GM12892 (cell line): ENCODE results near the gene EYS.

Experiments used
- POLR2A ChIP-seq: IDR thresholded peaks from 2 replicates; pipeline ENCODE4 v1.6.1; 2011; ENCODE audit warnings: low read depth, low read length, control low read depth
- POLR2AphosphoS5 ChIP-seq: IDR thresholded peaks from 2 replicates; pipeline ENCODE4 v1.6.1; 2011; ENCODE audit warnings: low read depth, low read length, control low read depth
- TAF1 ChIP-seq: IDR thresholded peaks from 2 replicates; pipeline ENCODE4 v1.6.1; 2011; ENCODE audit warnings: low read depth, mild to moderate bottlenecking, control low read depth, low read length, borderline replicate concordance

DNA sequence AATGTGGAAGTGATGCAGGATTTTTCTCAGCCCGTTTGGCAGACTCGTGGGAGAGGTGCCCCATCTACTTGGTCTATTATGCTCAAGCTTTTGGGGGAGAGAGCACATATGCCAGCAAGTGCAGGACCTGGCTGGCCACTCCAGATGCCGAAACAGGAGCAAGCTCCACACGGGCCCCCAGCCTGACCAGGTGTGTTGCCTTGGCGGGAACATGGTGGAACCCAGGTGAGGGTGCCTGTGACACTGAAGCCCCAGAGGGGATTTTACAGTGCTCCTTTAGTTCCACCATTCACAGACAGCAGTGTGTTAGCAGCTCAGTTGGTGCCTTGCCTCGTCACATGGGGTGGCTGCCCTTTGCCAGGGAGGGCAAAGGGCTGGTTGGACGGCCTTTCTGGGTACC is 798.9 kb downstream of the EYS start:
- no peak for TF ChIP-seq TAF1
- no peak for TF ChIP-seq POLR2A
- no peak for TF ChIP-seq POLR2AphosphoS5
